Measurements from ENCODE around the gene MSX2.

- no peak for TF ChIP-seq CTCF (IDR thresholded peaks at IDR 0.05; ENCODE audit: low read depth, low read length, poor library complexity, severe bottlenecking)
- TF ChIP-seq EZH2phosphoT487 (IDR thresholded peaks at IDR 0.05; ENCODE audit: borderline replicate concordance, low read length) = no peak
Measured at GRCh38 chr5:174736331-174736721, 11.9 kb downstream of the MSX2 start.
